ENCODE data around the gene TSHZ2.
"Not testable (repeated sequence)": the region's sequence is repeated elsewhere in the genome, so short reads cannot be mapped to it uniquely, and the experiment has no call there.

The TSHZ2 gene

DNA sequence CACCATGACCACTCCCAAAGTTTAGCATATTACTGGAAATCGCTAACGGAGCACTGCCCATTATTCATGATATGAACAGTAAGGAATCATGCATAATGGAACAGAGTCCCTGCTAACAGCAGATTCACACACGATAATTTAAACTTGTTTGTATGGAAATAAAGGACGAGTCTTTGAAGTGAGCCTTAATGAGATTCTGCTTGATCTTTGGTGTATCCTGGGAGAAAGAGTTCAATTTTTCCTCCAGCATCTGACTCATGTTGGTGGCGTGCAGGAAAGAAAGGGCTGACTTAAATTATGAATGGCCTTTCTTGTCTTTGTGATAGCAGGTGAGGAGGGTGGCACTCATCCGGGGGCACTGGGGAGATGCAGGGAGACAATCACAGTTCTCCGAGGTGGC is 426.9 kb downstream of the TSHZ2 start:
- in situ Hi-C loops (cut with MboI; ENCODE audit: low sequenced_read_pairs): no loop called here

DNA sequence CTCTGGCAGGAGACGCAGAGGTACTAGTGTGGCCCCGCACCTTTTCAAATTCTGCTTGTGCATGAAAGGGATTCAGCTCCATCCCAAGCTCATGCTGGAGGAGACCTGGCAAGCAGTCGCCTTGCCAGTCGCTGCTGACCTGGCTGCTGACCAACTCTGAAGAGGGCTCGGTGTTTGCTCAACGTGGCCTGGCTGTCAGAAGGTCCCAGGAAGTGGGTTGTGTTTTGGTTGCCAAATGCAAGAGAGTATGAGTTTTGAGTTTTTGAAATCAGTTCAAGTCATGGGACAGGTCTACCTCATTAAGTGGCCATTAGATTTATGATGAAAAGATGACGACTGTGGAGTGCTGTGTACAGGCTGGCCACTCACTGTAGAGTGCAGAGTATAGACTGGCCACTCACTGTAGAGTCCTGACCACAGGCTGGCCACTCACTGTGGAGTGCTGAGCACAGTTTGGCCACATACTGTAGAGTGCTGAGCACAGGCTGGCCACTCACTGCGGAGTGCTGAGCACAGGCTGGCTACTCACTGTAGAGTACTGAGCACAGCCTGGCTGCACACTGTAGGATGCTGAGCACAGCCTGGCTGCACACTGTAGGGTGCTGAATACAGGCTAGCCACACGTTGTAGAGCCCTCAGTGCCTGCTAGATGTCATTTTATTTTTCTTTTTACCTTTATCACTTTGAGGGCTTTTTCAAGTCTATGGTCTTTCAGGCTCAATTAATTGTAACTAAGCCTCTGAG is 427.6 kb downstream of the TSHZ2 start:
- in situ Hi-C loops (cut with MboI; ENCODE audit: low sequenced_read_pairs): no loop called here

DNA sequence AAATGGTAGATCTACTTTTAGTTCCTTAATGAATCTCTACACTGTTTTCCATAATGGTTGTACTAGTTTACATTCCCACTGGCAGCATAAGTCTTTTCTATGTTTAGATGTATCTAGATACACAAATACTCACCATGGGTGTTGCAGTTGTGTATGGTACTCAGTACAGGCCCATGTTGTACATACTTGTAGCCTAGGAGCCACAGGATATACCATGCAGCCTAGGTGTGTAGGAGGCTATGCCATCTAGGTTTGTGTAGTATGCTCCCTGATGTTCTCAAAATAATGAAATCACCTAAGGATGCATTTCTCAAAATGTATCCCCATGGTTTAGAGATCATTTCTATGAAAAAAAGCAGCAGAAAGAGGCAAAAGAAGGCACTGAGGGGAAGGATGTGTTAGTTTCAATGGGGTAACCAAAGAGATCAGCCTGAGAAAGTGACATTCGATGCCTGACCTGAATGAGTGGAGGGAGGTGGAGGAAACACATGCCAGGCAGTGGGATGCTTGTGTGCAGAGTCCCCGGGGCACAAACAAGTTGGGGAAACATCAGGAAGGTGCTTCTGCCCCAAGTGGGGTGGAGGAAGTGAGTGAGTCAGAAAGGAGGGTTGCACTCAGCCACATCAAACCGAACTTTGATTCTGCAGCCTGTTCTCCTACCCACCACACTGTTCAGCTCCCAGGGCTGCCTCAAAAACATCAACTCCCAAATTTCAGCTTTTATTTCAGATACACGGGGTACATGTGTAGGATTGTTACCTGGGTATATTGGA is 430.3 kb downstream of the TSHZ2 start:
- in situ Hi-C loops (cut with MboI; ENCODE audit: low sequenced_read_pairs): no loop called here

DNA sequence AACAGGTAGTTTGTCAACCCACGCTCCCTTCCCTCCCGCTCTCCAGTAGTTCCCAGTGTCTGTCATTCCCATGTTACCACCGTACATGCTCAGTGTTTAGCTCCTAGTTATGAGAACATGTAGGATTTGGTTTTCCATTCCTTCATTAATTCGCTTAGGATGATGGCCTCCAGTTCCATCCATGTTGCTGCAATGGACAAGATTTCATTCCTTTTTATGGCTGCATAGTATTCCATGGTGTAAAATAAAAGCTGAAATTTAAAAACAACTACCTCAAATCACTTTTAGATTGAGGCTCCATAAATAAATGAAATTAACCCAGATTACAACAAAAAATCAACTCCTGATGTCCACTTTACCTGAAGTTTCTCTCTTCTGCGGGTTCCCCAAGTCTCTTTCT is 430.9 kb downstream of the TSHZ2 start:
- in situ Hi-C loops (cut with MboI; ENCODE audit: low sequenced_read_pairs): no loop called here

DNA sequence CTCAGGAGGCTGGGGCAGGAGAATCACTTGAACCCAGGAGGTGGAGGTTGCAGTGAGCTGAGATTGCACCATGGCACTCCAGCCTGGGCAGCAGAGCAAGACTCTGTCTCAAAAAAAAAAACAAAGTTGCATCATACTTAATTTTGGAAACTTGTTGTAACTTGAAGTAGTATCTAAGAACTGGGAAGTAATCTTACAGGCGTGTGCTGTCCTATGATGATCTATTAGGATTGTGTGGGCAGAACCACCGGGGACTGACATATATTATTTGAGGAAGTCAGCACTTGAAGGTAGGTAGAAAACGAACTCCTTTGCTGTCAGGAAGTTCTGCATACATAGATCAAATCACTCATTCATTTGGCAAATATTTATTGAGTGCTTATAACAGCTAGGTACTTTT is 433.0 kb downstream of the TSHZ2 start:
- in situ Hi-C loops (cut with MboI; ENCODE audit: low sequenced_read_pairs): no loop called here

DNA sequence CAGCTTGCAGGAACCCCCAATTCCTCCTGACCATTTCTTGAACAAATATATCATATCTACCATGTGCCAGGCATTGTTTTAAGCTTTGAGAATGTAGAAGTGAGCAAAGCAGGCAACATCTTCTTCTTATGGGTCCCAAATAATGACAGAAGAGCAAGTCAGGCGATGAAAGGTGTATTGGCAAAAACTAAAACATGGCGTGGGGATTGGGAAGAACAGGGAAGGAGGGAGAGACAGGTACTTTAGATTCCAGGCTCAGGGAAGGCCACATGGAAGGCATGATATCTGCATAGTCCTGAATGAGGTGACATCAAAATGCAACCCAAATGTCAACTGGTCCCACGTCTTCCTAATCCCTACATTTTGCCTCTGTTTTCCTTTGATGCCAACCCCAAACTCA is 434.4 kb downstream of the TSHZ2 start:
- in situ Hi-C loops (cut with MboI; ENCODE audit: low sequenced_read_pairs): no loop called here

DNA sequence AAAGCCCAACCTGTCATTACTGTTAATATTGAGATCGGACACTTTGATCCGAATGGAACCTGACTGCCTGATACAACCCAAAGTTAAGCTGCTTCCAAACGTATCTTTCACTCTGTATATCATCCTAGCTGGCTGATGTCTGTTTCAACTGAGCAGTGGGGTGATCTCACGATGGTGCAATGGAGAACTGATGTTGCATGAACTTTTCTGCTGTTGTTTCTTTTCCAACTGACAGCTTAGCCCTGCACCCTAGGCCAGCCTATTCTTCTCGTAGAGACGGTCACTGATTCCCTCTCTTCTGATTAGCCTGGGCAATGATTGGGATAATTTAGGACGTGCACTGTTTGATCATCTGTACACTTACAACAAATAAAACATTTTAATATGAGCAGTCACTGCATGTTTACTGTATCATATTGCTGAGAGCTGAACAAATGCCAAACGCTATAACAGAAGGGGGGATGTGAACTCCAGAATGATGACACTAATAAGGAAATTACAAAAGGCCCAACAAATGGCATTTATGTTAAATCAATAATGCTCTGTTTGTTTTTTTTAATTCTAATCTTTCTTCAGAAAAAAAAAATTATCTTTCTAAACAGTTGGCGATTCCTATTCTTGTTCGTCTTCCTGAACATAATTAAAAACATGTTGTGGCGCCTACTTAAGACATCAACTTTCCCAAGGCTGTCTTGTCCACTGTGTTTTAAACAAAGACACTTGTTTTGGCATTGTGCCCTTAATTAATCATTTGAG is 436.7 kb downstream of the TSHZ2 start:
- in situ Hi-C loops (cut with MboI; ENCODE audit: low sequenced_read_pairs): no loop called here

DNA sequence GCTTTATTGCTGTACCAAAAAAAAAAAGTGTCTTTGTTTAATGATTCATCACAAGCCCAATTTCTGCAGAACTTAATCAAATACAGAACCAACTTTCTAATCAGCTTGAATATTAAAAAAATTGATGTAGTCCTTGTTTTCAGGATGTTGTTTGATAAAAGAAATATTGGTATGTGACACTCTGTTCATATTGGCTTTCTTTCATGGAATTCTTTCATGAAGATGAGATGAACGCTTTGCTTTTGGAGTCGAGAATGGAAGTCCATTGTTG is 437.2 kb downstream of the TSHZ2 start:
- in situ Hi-C loops (cut with MboI; ENCODE audit: low sequenced_read_pairs): no loop called here

DNA sequence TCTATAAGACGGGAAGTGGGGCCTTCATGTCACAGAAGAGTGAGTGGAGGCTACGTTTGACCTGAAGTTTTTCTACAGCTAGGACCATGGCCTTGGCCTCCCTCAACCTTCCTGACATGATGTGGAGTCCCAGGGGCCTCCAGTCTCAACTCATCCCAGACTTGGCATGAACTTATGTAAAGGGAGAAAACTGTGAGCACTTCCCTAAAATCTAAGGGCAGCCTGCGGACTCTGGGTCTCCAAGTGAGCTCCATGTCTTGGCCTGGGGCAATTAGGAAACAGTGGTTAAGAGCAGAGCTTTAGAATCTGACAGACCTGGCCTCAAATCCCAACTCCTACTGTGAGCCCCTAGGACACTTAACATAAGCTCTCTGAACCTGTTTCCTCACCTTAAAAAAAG is 439.0 kb downstream of the TSHZ2 start:
- in situ Hi-C loops (cut with MboI; ENCODE audit: low sequenced_read_pairs): no loop called here

DNA sequence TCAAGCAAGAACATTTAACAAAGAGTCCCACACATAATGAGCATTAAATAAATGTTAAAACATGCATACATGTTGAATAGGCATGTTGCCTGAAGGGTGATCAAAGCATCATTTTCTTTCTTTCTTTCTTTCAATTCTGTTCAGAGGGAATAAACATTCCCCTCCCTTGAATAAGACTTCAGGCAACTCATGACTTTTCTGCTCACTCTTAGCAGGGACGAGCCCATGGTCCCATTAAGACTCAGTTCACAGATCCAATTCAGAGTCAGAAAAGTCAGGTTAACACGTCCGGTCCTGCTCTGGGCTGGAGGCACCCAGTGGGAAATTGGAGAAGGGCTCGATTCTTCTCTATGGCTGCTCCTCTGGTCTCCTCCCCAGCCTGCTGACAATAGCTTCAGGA is 439.7 kb downstream of the TSHZ2 start:
- in situ Hi-C loops (cut with MboI; ENCODE audit: low sequenced_read_pairs): no loop called here

DNA sequence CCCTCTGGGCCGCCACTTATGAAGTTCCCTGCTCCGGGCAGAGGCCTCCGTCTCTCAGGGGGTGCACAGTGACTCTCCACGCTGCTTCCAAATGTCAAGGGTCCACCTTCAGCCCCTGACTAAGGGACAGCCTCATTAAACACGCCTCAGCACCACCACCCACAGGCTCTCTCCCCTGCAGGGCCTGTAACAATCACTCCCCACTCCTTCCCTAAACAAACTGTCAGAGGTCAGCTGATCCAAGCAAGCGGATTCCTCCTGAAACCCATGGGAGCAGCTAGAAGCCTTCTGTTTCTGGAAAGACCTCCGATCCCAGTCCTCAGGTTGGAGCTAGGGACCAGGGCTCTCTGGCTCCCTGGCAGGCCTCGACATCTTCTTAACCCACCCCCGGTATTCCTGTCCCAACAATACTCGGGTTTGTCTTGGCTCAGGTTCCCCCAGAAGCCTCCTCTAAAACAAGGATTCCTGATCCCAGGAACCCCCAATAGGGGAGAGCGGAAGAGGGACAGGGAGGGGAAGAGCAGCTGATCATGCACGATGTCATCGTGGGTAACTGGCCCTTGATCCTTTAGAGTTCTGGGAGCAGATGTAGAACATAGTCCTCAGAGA is 440.5 kb downstream of the TSHZ2 start:
- in situ Hi-C loops (cut with MboI; ENCODE audit: low sequenced_read_pairs): no loop called here

DNA sequence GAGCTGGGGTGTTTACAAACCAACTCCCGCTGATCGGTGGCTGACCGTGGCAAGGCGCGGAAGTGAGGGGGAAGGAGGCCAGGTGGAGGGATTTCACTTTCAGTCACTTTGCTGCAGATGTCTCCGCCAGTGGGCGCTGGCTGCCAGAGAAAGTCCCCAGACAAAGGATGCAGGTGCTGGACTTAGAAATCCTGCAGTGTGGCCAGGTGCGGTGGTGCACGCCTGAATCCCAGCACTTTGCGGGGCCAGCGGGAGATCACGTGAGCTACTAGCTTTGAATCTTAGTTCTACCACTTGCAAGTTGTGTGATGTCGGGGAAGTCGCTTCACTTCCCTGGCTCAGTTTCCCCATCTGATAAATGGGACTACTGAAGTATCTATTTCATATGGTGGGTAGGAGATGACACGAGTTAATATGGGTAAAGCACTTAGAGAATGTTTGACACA is 441.1 kb downstream of the TSHZ2 start:
- in situ Hi-C loops (cut with MboI; ENCODE audit: low sequenced_read_pairs): no loop called here

DNA sequence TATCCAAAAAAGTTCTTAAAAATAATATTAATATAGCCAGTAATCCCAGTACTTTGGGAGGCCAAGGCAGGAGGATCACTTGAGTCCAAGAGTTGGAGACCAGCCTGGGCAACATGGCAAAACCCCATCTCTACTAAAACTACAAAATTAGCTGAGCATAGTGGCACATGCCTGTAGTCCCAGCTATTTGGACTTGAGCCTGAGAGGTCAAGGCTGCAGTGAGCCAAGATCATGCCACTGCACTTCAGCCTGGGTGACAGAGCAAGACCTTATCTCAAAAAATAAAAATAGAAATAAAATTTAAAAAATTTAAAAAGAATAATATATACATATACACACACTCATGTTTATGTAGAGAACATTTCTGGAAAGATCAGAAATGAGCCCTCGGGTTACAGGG is 441.7 kb downstream of the TSHZ2 start:
- in situ Hi-C loops (cut with MboI; ENCODE audit: low sequenced_read_pairs): not testable (repeated sequence)

DNA sequence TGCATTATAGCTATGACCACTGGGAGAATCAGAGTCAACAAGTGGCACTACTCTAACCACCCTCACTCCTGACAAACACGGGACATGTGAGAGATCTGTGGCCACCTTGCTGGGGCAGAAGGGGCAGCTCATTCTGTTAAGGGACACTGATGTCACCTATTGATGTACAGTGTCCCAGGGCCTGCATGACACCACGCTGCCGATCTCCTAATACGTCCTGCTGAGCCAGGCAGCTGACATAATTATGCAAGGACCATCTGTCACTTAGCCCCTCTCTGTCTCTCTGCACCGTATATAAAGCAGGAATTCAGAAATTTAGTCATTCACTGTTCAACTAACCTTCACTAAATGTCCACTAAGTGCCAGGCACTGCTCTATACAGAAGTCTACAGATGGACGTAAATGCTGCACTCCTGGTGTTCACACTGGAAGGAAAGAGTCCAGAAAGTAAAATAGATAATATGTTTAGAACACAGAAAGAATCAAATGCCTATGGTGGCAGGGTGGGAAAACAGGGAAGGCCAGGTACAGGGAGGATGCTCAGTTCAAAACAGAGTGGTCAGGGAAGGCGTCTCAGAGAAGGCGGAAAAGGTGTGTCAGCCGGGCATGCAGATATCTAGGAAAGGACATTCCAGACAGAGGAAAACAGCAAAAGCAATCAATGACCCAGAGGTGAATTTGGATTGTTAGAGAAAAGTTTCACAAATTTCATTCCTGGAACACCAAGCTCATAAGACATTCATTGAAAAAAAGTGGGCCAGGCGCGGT is 447.7 kb downstream of the TSHZ2 start:
- in situ Hi-C loops (cut with MboI; ENCODE audit: low sequenced_read_pairs): no loop called here

DNA sequence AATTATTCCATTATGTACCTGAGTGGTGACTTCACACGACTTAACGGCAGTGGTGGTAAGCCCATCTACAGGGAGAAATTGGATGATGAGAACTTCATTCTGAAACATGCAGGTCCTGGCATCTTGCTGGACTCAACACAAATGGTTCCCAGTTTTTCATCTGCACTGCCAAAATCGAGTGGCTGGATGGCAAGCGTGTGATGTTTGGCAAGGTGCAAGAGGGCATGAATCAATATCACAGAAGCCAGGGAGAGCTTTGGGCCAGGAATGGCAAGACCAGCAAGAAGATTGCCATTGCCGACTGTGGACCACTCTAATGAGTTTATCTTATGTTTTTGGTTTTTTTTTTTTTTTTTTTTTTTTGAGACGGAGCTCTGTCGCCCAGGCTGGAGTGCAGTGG is 449.2 kb downstream of the TSHZ2 start:
- in situ Hi-C loops (cut with MboI; ENCODE audit: low sequenced_read_pairs): no loop called here

DNA sequence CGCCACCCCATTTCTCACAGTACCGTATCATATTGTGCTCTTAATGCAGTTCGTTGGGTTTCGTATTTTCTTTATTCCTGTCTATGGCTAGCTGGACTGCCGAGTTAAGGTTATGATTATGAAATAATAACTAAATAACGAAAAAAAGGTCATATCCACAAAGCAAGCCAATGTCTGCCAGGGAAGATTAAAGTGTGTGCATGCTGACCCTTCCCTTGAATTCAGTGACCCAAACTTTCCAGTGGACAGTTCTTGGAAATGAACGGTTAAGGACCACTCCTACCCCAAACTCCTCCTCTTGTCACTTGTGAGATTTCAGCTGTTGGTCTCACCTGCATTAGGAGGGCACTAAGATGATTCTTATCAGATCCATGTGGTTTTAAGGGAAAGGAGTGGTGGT is 449.9 kb downstream of the TSHZ2 start:
- in situ Hi-C loops (cut with MboI; ENCODE audit: low sequenced_read_pairs): no loop called here

DNA sequence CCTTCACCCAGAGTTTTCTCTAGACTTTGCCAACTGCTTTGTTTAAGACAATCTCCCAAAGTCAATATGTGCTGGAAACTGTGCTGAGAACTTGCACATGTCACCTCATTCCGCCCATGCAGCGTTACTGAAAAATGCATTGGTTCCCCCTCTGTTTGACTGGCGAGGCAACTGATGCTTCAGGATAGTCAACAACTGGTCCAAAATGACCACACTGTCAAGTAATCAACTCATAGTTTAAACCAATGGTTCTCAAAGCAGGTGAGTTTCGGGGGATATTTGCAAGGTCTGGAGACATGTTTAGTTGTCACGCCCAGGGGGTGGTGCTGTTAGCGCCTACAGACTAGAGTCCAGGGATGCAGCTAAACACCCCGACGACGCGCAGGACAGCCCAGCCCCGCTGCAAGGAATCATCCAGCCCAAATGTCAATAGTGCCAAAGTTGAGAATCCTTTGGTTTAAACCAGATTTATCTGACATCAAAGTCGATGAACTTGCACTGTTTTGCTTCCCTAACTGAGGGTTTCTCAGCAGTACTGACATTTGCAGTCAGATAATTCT is 451.5 kb downstream of the TSHZ2 start:
- in situ Hi-C loops (cut with MboI; ENCODE audit: low sequenced_read_pairs): no loop called here

DNA sequence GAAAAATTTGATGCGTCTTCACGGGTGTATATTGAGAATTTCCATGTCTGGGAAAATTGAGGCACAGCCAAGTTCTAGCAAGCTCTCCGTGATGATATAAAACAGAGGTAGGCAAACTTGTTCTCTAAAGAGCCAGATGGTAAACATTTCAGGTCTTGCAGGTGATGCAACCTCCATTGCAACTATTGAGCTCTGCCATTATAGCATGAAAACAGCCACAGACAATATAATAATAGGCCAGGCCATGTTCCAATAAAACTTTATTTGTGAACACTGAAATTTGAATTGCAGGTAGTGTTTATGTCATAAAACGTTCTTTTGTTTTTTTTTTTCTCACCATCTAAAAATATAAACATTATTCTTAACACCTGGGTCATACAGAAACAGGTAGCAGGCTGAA is 453.3 kb downstream of the TSHZ2 start:
- in situ Hi-C loops (cut with MboI; ENCODE audit: low sequenced_read_pairs): no loop called here

DNA sequence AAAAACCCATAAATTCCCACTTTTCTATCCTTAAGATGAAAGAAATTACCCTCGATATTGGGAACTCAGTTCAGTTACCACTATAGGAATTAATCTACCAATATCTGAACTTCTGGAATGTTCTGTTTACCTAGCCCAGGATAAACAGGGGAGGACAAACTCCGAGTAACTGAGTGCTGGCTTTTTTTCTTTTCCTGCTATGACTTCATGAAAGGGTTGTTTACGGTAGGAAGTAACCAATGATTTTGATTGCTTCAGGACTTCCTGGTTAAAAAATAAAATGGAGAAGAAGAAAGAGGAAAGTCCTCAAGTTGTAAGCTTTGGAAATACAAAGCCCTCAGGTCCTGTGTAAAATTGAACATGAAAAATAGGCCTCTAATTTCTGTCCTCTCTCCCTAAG is 453.8 kb downstream of the TSHZ2 start:
- in situ Hi-C loops (cut with MboI; ENCODE audit: low sequenced_read_pairs): no loop called here

DNA sequence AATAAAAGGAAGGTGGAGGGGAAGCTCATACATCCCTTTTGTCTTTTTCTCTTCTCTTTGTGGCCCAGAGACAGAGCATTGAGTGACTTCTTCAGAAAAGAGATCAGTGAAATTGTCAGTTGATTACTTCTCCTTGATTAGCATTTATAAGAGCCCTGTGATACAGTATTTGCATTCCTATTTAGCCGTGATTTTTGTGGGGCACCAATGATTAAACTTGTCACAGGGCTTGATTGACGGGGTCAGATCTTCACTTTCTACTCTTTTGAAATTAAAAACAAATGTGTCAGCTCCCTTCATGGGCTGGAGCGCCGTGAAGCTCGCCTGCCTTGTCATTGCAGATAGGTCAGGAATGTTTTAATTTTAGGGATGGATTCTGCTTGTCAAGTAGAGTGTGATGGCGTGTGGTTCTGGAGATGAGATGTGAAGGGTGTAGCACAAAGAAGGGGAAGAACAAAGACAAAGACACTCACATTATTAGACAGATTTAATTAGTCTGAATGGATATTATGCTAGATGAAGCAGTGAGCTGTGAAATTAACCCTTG is 454.7 kb downstream of the TSHZ2 start:
- in situ Hi-C loops (cut with MboI; ENCODE audit: low sequenced_read_pairs): no loop called here

All from hTERT RPE-1 (cell line).